HG03066 (cell line): ENCODE results near the gene UQCC5.

Source experiments
- ATAC-seq: cut with Tn5 transposase; IDR thresholded peaks from one replicate; pipeline ENCODE4 v1.9.1; 2021; ENCODE audit warnings: low read depth; ENCODE audit not compliant: unreplicated experiment

UQCC5 gene

GRCh38 chr3:52503788-52504424 lies 32.5 kb upstream of the UQCC5 start:
- no peak for ATAC-seq

GRCh38 chr3:52504977-52505376 lies 31.4 kb upstream of the UQCC5 start:
- no peak for ATAC-seq

- no peak for ATAC-seq
These were observed 30.0 kb upstream of the UQCC5 start for GRCh38 chr3:52506266-52506966.

GRCh38 chr3:52507359-52507758 lies 29.0 kb upstream of the UQCC5 start:
- no peak for ATAC-seq

GRCh38 chr3:52509753-52510328 lies 26.6 kb upstream of the UQCC5 start:
- no peak for ATAC-seq

GRCh38 chr3:52511509-52511908 lies 24.9 kb upstream of the UQCC5 start:
- no peak for ATAC-seq

- no peak for ATAC-seq
These were observed 24.3 kb upstream of the UQCC5 start for GRCh38 chr3:52512105-52512504.

- no peak for ATAC-seq
These were observed 23.7 kb upstream of the UQCC5 start for GRCh38 chr3:52512727-52513126.

- no peak for ATAC-seq
These were observed 23.1 kb upstream of the UQCC5 start for GRCh38 chr3:52513281-52513680.

GRCh38 chr3:52514576-52514975 lies 21.8 kb upstream of the UQCC5 start:
- no peak for ATAC-seq

- ATAC-seq = no peak
These were observed 21.2 kb upstream of the UQCC5 start for GRCh38 chr3:52515192-52515591.

GRCh38 chr3:52516509-52517195 lies 19.8 kb upstream of the UQCC5 start:
- no peak for ATAC-seq

- no peak for ATAC-seq
These were observed 18.3 kb upstream of the UQCC5 start for GRCh38 chr3:52517796-52518722.

GRCh38 chr3:52518723-52519444 lies 17.5 kb upstream of the UQCC5 start:
- ATAC-seq = no peak

- ATAC-seq = no peak
These were observed 16.8 kb upstream of the UQCC5 start for GRCh38 chr3:52519445-52520140.

- ATAC-seq = no peak
These were observed 16.2 kb upstream of the UQCC5 start for GRCh38 chr3:52520141-52520667.

GRCh38 chr3:52520716-52521487 lies 15.5 kb upstream of the UQCC5 start:
- no peak for ATAC-seq

GRCh38 chr3:52521488-52521824 lies 14.9 kb upstream of the UQCC5 start:
- no peak for ATAC-seq
